DMS53 treated with DMSO at 0.1 percent for 48 hours (cell line): ENCODE data around the gene TRIM62.
A peak's percentile ranks its signal among the peaks of the same experiment; 100 is the strongest.
"Not testable (repeated sequence)": the region's sequence is repeated elsewhere in the genome, so short reads cannot be mapped to it uniquely, and the experiment has no call there.

Experiments
- DNase-seq: peaks from one replicate; lab custom pipeline; 2025; ENCODE audit not compliant: unreplicated experiment; lab: John Stamatoyannopoulos, UW

Gene TRIM62

GRCh38 chr1:33140153-33141149 is 41.4 kb downstream of the TRIM62 start:
- DNase-seq: no peak

DNA sequence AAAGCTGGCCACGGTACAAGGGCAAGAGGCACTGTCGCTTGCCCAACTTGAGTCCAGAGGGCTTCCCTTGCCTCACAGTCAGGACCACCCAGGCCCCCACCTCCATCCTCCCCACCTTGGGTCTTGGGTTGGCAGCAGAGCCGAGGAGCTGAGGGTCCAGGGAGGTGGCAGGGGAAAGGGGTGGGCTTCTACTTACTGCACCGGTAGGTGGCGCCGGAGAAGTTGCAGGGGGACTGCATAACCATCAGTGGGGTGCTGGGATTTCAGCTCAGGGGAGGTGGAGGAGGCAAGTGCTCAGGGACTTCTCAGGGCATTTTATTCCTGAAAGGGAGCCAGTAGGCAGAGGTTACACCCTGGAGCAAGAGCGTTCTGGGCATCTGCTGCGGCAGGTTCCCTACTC is 44.0 kb downstream of the TRIM62 start:
- no peak for DNase-seq

GRCh38 chr1:33136041-33136440 is 45.8 kb downstream of the TRIM62 start:
- not testable (repeated sequence) for DNase-seq

DNA sequence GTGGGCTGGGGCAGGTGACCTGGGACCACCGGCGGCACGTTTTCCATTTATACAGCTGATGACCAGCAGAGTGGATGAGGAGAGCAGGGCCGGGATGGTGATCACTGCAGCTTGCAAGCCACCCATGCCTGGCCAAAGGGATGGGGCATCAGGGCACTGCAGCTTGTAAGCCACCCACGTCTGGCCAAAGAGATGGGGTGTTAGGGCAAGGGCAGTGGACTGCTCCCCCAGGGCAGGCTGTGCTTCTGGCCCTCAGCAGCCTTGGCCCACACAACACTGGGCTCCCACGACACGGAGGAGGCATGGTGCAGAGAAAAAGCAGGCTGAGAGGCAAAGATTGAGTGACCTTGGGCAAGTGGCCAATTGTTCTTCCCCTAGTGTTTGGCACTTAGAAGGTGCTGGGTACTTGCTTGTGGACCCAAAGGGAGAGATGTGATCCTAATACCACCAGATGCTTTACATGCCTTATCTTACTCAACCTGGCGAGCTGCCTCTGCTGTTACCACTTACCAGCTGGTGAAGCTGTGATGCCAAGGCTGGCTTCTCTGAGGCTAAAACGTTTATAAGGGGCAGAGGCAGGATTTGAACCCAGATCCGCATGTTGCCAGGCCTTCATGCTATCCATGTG is 48.3 kb downstream of the TRIM62 start:
- no peak for DNase-seq

- DNase-seq: no peak
Observed at GRCh38 chr1:33132549-33132948, 49.3 kb downstream of the TRIM62 start.

DNA sequence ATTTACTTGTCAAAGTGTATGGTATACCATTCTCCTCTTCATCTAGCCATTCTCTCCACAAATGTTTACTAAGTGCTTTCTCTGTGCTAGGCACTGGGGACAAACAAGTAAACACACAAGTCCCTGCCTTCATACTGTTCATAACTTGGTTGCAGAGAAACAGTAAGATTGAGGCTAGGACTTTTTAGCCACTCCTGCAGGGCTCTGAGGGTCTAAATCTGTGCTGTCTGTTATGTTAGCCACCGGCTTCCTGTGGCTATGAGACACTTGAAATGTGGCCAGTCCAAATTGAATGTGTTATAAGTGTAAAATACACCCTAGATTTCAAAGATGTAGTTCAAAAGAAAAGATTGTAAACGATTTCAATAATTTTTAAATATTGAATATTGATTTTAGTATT is 50.7 kb downstream of the TRIM62 start:
- DNase-seq: no peak

- DNase-seq: no peak
Observed at GRCh38 chr1:33130297-33130696, 51.5 kb downstream of the TRIM62 start.

GRCh38 chr1:33128781-33129180 is 53.1 kb downstream of the TRIM62 start:
- DNase-seq: no peak

DNA sequence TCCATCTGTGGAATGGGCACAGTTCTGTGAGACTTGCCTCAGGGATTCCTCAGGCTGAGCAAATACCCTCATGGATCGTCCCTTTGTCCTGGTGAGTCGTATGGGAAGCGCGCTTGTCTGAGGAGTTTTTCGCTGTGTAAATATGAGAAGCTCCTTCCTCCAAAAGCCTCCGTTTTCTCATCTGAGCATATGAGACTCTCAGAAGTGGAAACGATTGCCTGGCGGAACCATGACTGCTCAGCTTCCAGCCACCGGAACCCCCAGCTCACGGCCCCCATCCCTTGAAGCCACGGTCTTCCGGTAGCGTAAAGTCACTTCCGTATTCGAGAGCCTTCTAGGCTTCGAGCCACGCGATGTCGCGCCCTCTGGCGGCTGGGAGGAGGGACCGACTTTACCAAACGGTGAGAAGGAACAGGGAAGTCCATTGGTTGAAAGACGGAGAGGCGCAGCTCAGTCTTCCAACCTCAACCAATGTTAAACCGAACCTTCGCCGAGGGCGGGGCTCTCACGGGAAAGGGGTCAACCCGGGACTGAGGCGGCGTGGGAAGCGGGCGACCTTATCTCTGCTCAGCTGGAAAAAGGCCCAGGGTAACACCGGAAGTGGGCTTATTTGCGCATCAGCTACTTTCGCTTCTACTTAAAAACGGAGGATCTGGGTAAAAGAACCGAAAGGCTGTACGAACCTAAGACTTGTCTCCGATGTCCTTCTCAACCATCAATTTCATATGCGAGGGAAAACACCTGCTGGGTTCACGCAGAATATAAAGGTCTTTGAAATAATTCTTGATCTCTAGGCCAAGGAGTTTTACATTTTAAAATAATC is 54.6 kb downstream of the TRIM62 start:
- DNase-seq: peak; percentile 96

DNA sequence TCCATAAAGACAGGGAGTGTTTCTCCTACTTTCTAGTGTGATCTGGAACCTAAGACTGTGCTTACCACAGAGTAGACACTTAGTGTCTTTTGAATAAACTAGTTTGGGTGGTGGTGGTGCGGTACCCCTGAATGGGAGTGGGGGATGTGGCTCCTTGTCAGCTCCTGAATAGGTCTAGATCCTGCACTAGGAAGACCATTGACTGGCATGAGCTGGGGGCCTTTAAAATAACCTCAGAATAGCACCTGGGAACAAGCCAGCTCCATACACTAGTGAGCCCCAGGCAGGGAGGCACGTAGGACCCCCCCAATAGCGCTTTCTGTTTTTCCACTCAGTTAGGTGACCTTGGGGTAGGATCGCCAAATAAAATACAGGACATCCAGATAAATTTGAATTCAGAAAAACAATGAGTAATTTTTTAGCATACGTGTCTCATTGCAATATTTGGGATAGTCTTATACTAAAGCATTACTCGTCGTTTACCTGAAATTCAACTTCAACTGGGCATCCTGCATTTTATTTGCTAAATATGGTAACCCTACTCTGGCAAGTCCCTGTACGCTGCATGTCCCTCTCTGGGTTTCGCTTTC is 55.3 kb downstream of the TRIM62 start:
- no peak for DNase-seq

- not testable (repeated sequence) for DNase-seq
Observed at GRCh38 chr1:33124647-33125046, 57.2 kb downstream of the TRIM62 start.

- DNase-seq: no peak
Observed at GRCh38 chr1:33123266-33123665, 58.6 kb downstream of the TRIM62 start.

DNA sequence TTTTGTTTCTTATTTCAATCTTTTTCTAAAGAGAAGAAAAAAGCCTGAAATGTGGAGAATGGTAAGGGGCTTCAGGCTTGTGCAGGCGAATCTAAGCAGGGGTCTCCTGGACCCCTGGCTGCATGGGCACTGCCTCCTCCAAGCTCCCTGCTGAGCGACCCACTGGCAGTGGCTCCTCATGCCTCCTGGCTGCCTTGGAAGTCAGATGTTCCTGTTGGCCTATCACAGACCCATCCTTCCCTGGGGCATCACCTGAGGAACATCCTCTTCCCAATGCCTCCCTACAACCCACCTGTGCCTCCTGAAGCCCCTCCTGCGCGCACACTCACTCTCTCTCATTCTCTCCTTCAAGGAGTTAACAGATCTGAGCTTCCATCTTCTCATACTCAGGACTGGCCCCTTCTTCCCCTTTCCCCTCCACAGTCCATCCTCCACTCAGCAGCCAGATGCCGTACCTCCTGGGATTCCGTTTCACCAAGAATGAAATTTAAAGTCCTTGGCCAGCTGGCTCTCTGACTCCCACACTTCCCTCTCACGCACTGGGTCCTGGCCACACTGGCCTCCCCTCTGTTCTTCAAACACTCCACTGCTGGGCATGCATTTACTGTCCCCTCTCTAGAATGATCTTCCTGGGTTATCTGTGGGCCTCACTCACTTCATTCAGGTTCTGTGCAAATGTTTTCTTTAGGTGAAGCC is 59.2 kb downstream of the TRIM62 start:
- no peak for DNase-seq

GRCh38 chr1:33121728-33122127 is 60.1 kb downstream of the TRIM62 start:
- no peak for DNase-seq

GRCh38 chr1:33120436-33121231 is 61.2 kb downstream of the TRIM62 start:
- no peak for DNase-seq

DNA sequence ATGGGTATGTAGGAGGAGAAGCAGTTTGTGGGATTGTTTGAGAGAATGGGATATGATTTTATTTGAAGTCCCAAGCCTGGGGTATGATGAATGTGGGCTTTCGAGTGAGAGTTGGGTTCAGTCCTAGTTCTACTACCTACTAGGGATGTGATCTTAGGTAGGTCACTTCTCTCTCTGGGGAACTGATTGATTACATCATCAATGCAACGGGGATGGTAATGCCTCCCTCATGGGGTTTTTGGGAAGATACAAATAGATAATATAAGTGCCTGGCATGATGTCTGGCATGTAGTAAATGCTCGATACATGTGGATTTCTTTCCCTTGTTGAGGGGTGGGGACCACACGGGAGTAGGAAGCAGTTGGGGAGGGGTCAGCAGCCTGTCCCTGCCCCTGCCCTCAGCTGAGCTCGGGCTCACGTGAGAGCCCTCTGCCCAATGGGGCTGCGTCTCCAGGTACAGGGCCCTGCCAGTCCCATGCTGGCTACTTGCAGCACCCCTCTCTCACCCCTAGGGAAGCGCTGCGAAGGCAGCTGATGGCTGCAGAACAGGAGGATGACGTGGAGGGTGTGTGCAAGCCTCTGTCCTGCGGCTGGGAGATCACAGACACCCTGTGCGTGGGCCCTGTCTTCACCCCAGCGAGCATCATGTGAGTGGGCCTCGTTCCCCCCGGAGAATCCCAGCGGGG is 62.2 kb downstream of the TRIM62 start:
- no peak for DNase-seq

DNA sequence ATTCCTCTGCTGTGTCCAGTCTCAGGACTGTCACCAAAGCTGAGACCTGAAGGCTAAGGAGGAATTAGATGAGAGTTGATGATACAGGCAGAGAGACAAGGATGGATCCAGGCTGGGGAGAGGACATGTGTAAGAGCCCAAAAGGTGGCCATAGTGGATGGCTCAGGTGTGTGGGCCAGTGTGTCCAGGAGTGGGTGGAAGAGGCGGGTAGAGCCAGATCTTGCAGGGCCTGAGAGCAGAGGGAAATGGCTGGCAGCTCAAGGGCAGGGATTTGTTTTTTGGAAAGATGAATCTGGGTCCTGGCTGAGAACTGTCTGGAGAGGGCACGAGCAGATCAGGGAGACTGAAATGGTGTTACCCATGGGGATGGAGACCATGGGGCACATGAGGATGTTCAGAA is 62.8 kb downstream of the TRIM62 start:
- DNase-seq: no peak

- no peak for DNase-seq
Observed at GRCh38 chr1:33118274-33118673, 63.6 kb downstream of the TRIM62 start.

- no peak for DNase-seq
Observed at GRCh38 chr1:33117440-33118085, 64.3 kb downstream of the TRIM62 start.
